Stomach (tissue), 9 donors: Measurements from ENCODE around the gene FBP1. TPM values are rescaled to one million over a fixed set of nuclear protein-coding genes. Genes with fewer than 3 reads are reported as not detected.

Experiments
- DNase-seq, 2 donors: peaks; one replicate each; pipeline versions ENCODE4 v3.0.0 to v3.0.0-alpha.2; 2013 to 2019
- H3K27ac ChIP-seq, 5 donors: fragments of 200-600 bp in 4 of 5; sonication (generic) in 4 of 5; one replicate each; pipeline ENCODE4 v1.5.1; 2013 to 2019; ENCODE audit warnings: mild to moderate bottlenecking in 1 of 5, moderate library complexity in 1 of 5
- H3K27me3 ChIP-seq, 3 donors: fragments of 200-600 bp; sonication (generic); one replicate each; pipeline ENCODE4 v1.5.1; 2017 to 2019; ENCODE audit warnings: mixed run types in 1 of 3
- H3K36me3 ChIP-seq, 4 donors: fragments of 200-600 bp; sonication (generic); 1 replicate in 3 of 4; 2 replicates in 1 of 4; pipeline ENCODE4 v1.5.1; 2016 to 2019
- H3K4me1 ChIP-seq, 4 donors: fragments of 200-600 bp; sonication (generic); one replicate each; pipeline ENCODE4 v1.5.1; 2016 to 2019
- H3K4me3 ChIP-seq, 4 donors: fragments of 200-600 bp; sonication (generic) in 3 of 4; one replicate each; pipeline ENCODE4 v1.5.1; 2016 to 2019; ENCODE audit warnings: mild to moderate bottlenecking in 1 of 4
- H3K9me3 ChIP-seq, 4 donors: fragments of 200-600 bp; sonication (generic); one replicate each; pipeline ENCODE4 v1.5.1; 2016 to 2019
- CTCF ChIP-seq, 7 experiments: fragments of 450-650 bp in 4 of 7; fragments of 200-600 bp in 3 of 7; sonication (generic) in 3 of 7; IDR thresholded peaks; one replicate each; pipeline ENCODE4 v1.5.1; 2016 to 2019; ENCODE audit warnings: antibody characterized with exemption in 7 of 7, control low read depth in 2 of 7, mild to moderate bottlenecking in 1 of 7
- EP300 ChIP-seq: sonication (generic); formaldehyde crosslinking; IDR thresholded peaks from one replicate; pipeline ENCODE4 v1.6.1; 2017; ENCODE audit warnings: antibody characterized with exemption
- POLR2A ChIP-seq, 4 donors: fragments of 450-650 bp; IDR thresholded peaks; one replicate each; pipeline ENCODE4 v1.6.1; 2016; ENCODE audit warnings: antibody characterized with exemption in 4 of 4, control low read depth in 2 of 4, mild to moderate bottlenecking in 1 of 4, moderate library complexity in 1 of 4
- POLR2AphosphoS5 ChIP-seq, 3 donors: sonication (generic); formaldehyde crosslinking; IDR thresholded peaks; one replicate each; pipeline ENCODE4 v1.6.1; 2016; ENCODE audit warnings: antibody characterized with exemption in 3 of 3
- WGBS, 5 donors: extraction: QIAGEN DNeasy Blood & Tissue Kit in 3 of 5; methylation state at CpG; one replicate each; pipeline versions ENCODE4 v1.1.5 to v1.1.7; 2013 to 2018; 5-methylcytosine and 5-hydroxymethylcytosine counted together
- intact Hi-C: fragments of 100-400 bp; cut with DNase I; formaldehyde crosslinking; loops from one replicate; pipeline ENCODE4 v1.15.1; 2023; ENCODE audit warnings: low total_unique reads
- polyA plus RNA-seq, 3 donors: library from polyadenylated mRNA; stranded (reverse); fragments of 200-250 nt; gene quantifications; one replicate each; pipeline ENCODE4 v1.2.3, GENCODE V29; 2013
- total RNA-seq, 5 donors: library from RNA; depleted of rRNA; stranded (reverse); fragments of >200 nt; gene quantifications; one replicate each; pipeline versions ENCODE4 v1.1.0 to v1.2.3, GENCODE V29; 2014 to 2016
- donor health status: healthy with polysubstance abuse.
- donor health status: Bipolar disorder and iron deficiency.
- donor health status: healthy.

The FBP1 gene
- total and polyA plus RNA-seq, 8 donors, result 10.7 to 122 (median 42.7) TPM

- Histone ChIP-seq H3K9me3 (no peaks in the 10 kb centered on the region), H3K36me3 (no peaks in the 10 kb centered on the region), H3K4me3 (no peak overlapping the region), H3K27ac (no peak overlapping the region), H3K27me3 (no peaks in the 10 kb centered on the region), H3K4me1 (peaks cover 0 to 18% (median 3%) of the 10 kb centered on the region in 4 donors)
- TF ChIP-seq CTCF (IDR thresholded peaks at IDR 0.05) (no peak), EP300 (no peak), POLR2A (IDR thresholded peaks at IDR 0.05) (no peak), POLR2AphosphoS5 (IDR thresholded peaks at IDR 0.05) (no peak)
- no peak for DNase-seq
- intact Hi-C loops, result no loop called here
- 86 to 96% (median 94%) methylated on average over 9 of the region's 9 CpGs for WGBS, 5 donors
These were observed 37.3 kb upstream of the FBP1 start for GRCh38 chr9:94676446-94677131.

- Histone ChIP-seq H3K36me3 (no peaks in the 10 kb centered on the region), H3K27ac (peak overlapping the region in 2 of 5 donors; percentile 9 to 10), H3K4me1 (peaks cover 0 to 12% (median 3%) of the 10 kb centered on the region in 4 donors), H3K27me3 (no peaks in the 10 kb centered on the region), H3K9me3 (no peaks in the 10 kb centered on the region), H3K4me3 (no peak overlapping the region)
- no peak for TF ChIP-seq POLR2AphosphoS5 (IDR thresholded peaks at IDR 0.05)
- 39 to 56% (median 51%) methylated on average over 7 of the region's 7 CpGs for WGBS, 5 donors
- peak in 1 of 2 donors; percentile 58 for DNase-seq
- intact Hi-C loops, result no loop called here
These were observed 35.9 kb upstream of the FBP1 start for GRCh38 chr9:94675008-94675881.

GRCh38 chr9:94672811-94673487 is 33.6 kb upstream of the FBP1 start:
- Histone ChIP-seq H3K4me3 (no peak overlapping the region), H3K36me3 (no peaks in the 10 kb centered on the region), H3K9me3 (no peaks in the 10 kb centered on the region), H3K4me1 (peaks cover 0 to 22% (median 7%) of the 10 kb centered on the region in 4 donors), H3K27ac (no peak overlapping the region), H3K27me3 (no peaks in the 10 kb centered on the region)
- intact Hi-C loops, result no loop called here
- no peak for DNase-seq
- TF ChIP-seq EP300 (no peak), POLR2AphosphoS5 (IDR thresholded peaks at IDR 0.05) (no peak), POLR2A (IDR thresholded peaks at IDR 0.05) (no peak), CTCF (IDR thresholded peaks at IDR 0.05) (no peak)
- 68 to 91% (median 86%) methylated on average over 2 of the region's 2 CpGs for WGBS, 5 donors

GRCh38 chr9:94668928-94669729 is 29.8 kb upstream of the FBP1 start:
- H3K9me3 ChIP-seq, result no peaks in the 10 kb centered on the region
- H3K27ac ChIP-seq, result peak overlapping the region; percentile 3 to 69 (median 24)
- peak; percentile 61 to 85 for DNase-seq
- TF ChIP-seq POLR2A (IDR thresholded peaks at IDR 0.05), result no peak
- peak in 5 of 7 experiments; percentile 42 to 76 (median 63) for TF ChIP-seq CTCF (IDR thresholded peaks at IDR 0.05)
- TF ChIP-seq POLR2AphosphoS5 (IDR thresholded peaks at IDR 0.05), result peak in 1 of 3 donors; percentile 22
- intact Hi-C loops, result no loop called here
- no peaks in the 10 kb centered on the region for H3K27me3 ChIP-seq
- peak overlapping the region; percentile 20 to 35 (median 34) for H3K4me3 ChIP-seq
- 15 to 31% (median 20%) methylated on average over 17 of the region's 17 CpGs for WGBS, 5 donors
- peaks cover 0 to 11% (median 7%) of the 10 kb centered on the region in 4 donors for H3K4me1 ChIP-seq
- H3K36me3 ChIP-seq, result no peaks in the 10 kb centered on the region
